GM12878 (cell line): ENCODE results near the gene SLC29A2. TPM values are rescaled to one million over a fixed set of nuclear protein-coding genes. Genes with fewer than 3 reads are reported as not detected.

Experiments used
- CEBPB ChIP-seq, 2 experiments: fragments of 150-350 bp in 1 of 2; IDR thresholded peaks; 2 replicates each; pipeline ENCODE4 v1.6.1; 2012 to 2014; ENCODE audit warnings: low read depth in 2 of 2, low read length in 2 of 2, borderline replicate concordance in 1 of 2, inconsistent platforms in 1 of 2
- ELK1 ChIP-seq: IDR thresholded peaks from 2 replicates; pipeline ENCODE4 v1.6.1; 2012; ENCODE audit warnings: low read depth, low read length, improper control_type of control experiment
- JUNB ChIP-seq: IDR thresholded peaks from 2 replicates; pipeline ENCODE4 v1.6.1; 2016; ENCODE audit warnings: antibody characterized with exemption, mild to moderate bottlenecking
- NKRF ChIP-seq: fragments of 450-650 bp; conservative IDR thresholded peaks from 2 replicates; pipeline ENCODE4 v1.6.1; 2017; ENCODE audit warnings: mild to moderate bottlenecking, moderate library complexity
- PAX8 ChIP-seq: fragments of 450-650 bp; IDR thresholded peaks from 2 replicates; pipeline ENCODE4 v1.6.1; 2017; ENCODE audit warnings: mild to moderate bottlenecking, moderate library complexity
- POLR2AphosphoS5 ChIP-seq: IDR thresholded peaks from 2 replicates; pipeline ENCODE4 v1.6.1; 2011; ENCODE audit warnings: mild to moderate bottlenecking, low read length, inconsistent platforms
- RB1 ChIP-seq: fragments of 450-650 bp; formaldehyde crosslinking; IDR thresholded peaks from 2 replicates; pipeline ENCODE4 v1.6.1; 2017; ENCODE audit warnings: mild to moderate bottlenecking, borderline replicate concordance
- SMAD1 ChIP-seq: fragments of 450-650 bp; IDR thresholded peaks from 2 replicates; pipeline ENCODE4 v1.6.1; 2018; ENCODE audit warnings: mild to moderate bottlenecking, low read depth; ENCODE audit not compliant: partially characterized antibody
- SMARCA5 ChIP-seq: fragments of 450-650 bp; IDR thresholded peaks from 2 replicates; pipeline ENCODE4 v1.6.1; 2017; ENCODE audit warnings: mild to moderate bottlenecking
- STAT3 ChIP-seq: IDR thresholded peaks from 2 replicates; pipeline ENCODE4 v1.6.1; 2011; ENCODE audit warnings: low read depth, low read length, improper control_type of control experiment
- TAF1 ChIP-seq: IDR thresholded peaks from 2 replicates; pipeline ENCODE4 v1.6.1; 2011; ENCODE audit warnings: mild to moderate bottlenecking, low read depth, low read length, borderline replicate concordance
- TCF3 ChIP-seq: IDR thresholded peaks from 2 replicates; pipeline ENCODE4 v1.6.1; 2012; ENCODE audit warnings: low read depth, mild to moderate bottlenecking, low read length, borderline replicate concordance; ENCODE audit not compliant: insufficient read depth
- TCF7 ChIP-seq: IDR thresholded peaks from 2 replicates; pipeline ENCODE4 v1.6.1; 2014; ENCODE audit warnings: antibody characterized with exemption, borderline replicate concordance
- YBX1 ChIP-seq: fragments of 450-650 bp; IDR thresholded peaks from 2 replicates; pipeline ENCODE4 v1.6.1; 2016; ENCODE audit warnings: antibody characterized with exemption
- ZNF217 ChIP-seq: fragments of 450-650 bp; IDR thresholded peaks from 2 replicates; pipeline ENCODE4 v1.6.1; 2017; ENCODE audit warnings: antibody characterized with exemption, mild to moderate bottlenecking
- ZNF687 ChIP-seq: fragments of 450-650 bp; IDR thresholded peaks from 2 replicates; pipeline ENCODE4 v1.6.1; 2017; ENCODE audit warnings: mild to moderate bottlenecking, moderate library complexity
- polyA plus RNA-seq, 11 experiments: library from polyadenylated mRNA; depleted of rRNA in 4 of 11; unstranded in 6 of 11; stranded (reverse) in 5 of 11; fragments of >200 nt; fragmentation: Nextera tagmentation in 4 of 11; fragmentation: Illumina TruSeq in 1 of 11; extraction: Ambion mirVana in 4 of 11; extraction: Trizol in 1 of 11; gene quantifications; 1 replicate in 1 of 11; 2 replicates in 10 of 11; pipeline versions ENCODE4 v1.2.1 to v1.2.3, GENCODE V29; 2011 to 2016; ENCODE audit warnings: inconsistent platforms in 2 of 11, missing spikeins in 2 of 11, low read depth in 1 of 11
- total RNA-seq, 4 experiments: library from RNA; depleted of rRNA in 3 of 4; stranded (reverse); fragments of >200 nt in 3 of 4; fragmentation: Illumina TruSeq in 1 of 4; extraction: Trizol in 1 of 4; gene quantifications; 2 replicates each; pipeline versions ENCODE4 v1.2.1 to v1.2.3, GENCODE V29; 2013 to 2021
- TF ChIP-seq, protein P1 (sequence below): fragments of 450-650 bp; IDR thresholded peaks from 2 replicates; pipeline ENCODE4 v1.6.1; 2017; ENCODE audit warnings: mild to moderate bottlenecking, low read depth, inconsistent platforms; ENCODE audit not compliant: poor library complexity, severe bottlenecking
- TF ChIP-seq, protein P2 (sequence below): fragments of 450-650 bp; IDR thresholded peaks from 2 replicates; pipeline ENCODE4 v1.6.1; 2018; ENCODE audit warnings: borderline replicate concordance, mild to moderate bottlenecking; ENCODE audit not compliant: partially characterized antibody

Gene SLC29A2
- total and polyA plus RNA-seq, 10 of the 15 experiments (the other 5 are each of a cell fraction or from before 2014, with no cell fraction given) = 0.27 to 7.5 (median 2.2) TPM

GRCh38 chr11:66418168-66418985 is 46.8 kb upstream of the SLC29A2 start (continued):
- no peak for TF ChIP-seq NKRF
- TF ChIP-seq TCF7 = no peak
- TF ChIP-seq ZNF217 = no peak
- TF ChIP-seq YBX1 = no peak
- TF ChIP-seq, protein P1, sequence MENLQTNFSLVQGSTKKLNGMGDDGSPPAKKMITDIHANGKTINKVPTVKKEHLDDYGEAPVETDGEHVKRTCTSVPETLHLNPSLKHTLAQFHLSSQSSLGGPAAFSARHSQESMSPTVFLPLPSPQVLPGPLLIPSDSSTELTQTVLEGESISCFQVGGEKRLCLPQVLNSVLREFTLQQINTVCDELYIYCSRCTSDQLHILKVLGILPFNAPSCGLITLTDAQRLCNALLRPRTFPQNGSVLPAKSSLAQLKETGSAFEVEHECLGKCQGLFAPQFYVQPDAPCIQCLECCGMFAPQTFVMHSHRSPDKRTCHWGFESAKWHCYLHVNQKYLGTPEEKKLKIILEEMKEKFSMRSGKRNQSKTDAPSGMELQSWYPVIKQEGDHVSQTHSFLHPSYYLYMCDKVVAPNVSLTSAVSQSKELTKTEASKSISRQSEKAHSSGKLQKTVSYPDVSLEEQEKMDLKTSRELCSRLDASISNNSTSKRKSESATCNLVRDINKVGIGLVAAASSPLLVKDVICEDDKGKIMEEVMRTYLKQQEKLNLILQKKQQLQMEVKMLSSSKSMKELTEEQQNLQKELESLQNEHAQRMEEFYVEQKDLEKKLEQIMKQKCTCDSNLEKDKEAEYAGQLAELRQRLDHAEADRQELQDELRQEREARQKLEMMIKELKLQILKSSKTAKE = no peak
- TF ChIP-seq SMARCA5 = no peak
- no peak for TF ChIP-seq POLR2AphosphoS5
- no peak for TF ChIP-seq ELK1
- TF ChIP-seq, protein P2, sequence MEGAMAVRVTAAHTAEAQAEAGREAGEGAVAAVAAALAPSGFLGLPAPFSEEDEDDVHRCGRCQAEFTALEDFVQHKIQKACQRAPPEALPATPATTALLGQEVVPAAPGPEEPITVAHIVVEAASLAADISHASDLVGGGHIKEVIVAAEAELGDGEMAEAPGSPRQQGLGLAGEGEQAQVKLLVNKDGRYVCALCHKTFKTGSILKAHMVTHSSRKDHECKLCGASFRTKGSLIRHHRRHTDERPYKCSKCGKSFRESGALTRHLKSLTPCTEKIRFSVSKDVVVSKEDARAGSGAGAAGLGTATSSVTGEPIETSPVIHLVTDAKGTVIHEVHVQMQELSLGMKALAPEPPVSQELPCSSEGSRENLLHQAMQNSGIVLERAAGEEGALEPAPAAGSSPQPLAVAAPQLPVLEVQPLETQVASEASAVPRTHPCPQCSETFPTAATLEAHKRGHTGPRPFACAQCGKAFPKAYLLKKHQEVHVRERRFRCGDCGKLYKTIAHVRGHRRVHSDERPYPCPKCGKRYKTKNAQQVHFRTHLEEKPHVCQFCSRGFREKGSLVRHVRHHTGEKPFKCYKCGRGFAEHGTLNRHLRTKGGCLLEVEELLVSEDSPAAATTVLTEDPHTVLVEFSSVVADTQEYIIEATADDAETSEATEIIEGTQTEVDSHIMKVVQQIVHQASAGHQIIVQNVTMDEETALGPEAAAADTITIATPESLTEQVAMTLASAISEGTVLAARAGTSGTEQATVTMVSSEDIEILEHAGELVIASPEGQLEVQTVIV = no peak
- no peak for TF ChIP-seq PAX8
- no peak for TF ChIP-seq ZNF687
- TF ChIP-seq STAT3 = no peak
- no peak for TF ChIP-seq RB1
- no peak for TF ChIP-seq SMAD1
- no peak for TF ChIP-seq CEBPB (IDR thresholded peaks at IDR 0.05; ENCODE audit: borderline replicate concordance in 1 of 2, low read depth in 2 of 2, low read length in 2 of 2)
- no peak for TF ChIP-seq TAF1
- TF ChIP-seq TCF3 = no peak
- TF ChIP-seq JUNB = peak; percentile 51
